Spleen (tissue), 11 donors: ENCODE measurements around the gene EAPP. TPM values are rescaled to one million over a fixed set of nuclear protein-coding genes. Genes with fewer than 3 reads are reported as not detected.
"Not testable (repeated sequence)": the region's sequence is repeated elsewhere in the genome, so short reads cannot be mapped to it uniquely, and the experiment has no call there.

Experiments used
- DNase-seq: peaks from one replicate; pipeline ENCODE4 v3.0.0-alpha.2; 2020
- H3K27ac ChIP-seq, 8 donors: fragments of 200-600 bp; sonication (generic) in 7 of 8; 1 replicate in 4 of 8; 2 replicates in 4 of 8; pipeline versions ENCODE4 v1.5.0 to v1.8.0; 2016 to 2021; ENCODE audit warnings: inconsistent platforms in 4 of 8, mild to moderate bottlenecking in 4 of 8, moderate library complexity in 1 of 8
- H3K27me3 ChIP-seq, 7 donors: fragments of 200-600 bp; sonication (generic) in 6 of 7; replicated peaks in 1 of 7; 1 replicate in 4 of 7; 2 replicates in 3 of 7; pipeline versions ENCODE4 v1.5.0 to v1.8.0; 2016 to 2021; ENCODE audit warnings: inconsistent platforms in 3 of 7, mild to moderate bottlenecking in 1 of 7
- H3K36me3 ChIP-seq, 6 donors: fragments of 200-600 bp; sonication (generic) in 5 of 6; 1 replicate in 4 of 6; 2 replicates in 2 of 6; pipeline versions ENCODE4 v1.5.0 to v1.8.0; 2016 to 2021; ENCODE audit warnings: inconsistent platforms in 2 of 6
- H3K4me1 ChIP-seq, 6 donors: fragments of 200-600 bp; sonication (generic) in 5 of 6; 1 replicate in 3 of 6; 2 replicates in 3 of 6; pipeline versions ENCODE4 v1.5.0 to v1.8.0; 2016 to 2021; ENCODE audit warnings: inconsistent platforms in 3 of 6
- H3K4me3 ChIP-seq, 8 donors: fragments of 200-600 bp; sonication (generic) in 7 of 8; 1 replicate in 4 of 8; 2 replicates in 4 of 8; pipeline versions ENCODE4 v1.5.0 to v1.8.0; 2016 to 2021; ENCODE audit warnings: inconsistent platforms in 4 of 8, mild to moderate bottlenecking in 4 of 8, moderate library complexity in 2 of 8
- H3K9me3 ChIP-seq, 8 donors: fragments of 200-600 bp; sonication (generic) in 7 of 8; 1 replicate in 4 of 8; 2 replicates in 4 of 8; pipeline versions ENCODE4 v1.5.0 to v1.8.0; 2016 to 2021; ENCODE audit warnings: inconsistent platforms in 4 of 8
- CTCF ChIP-seq, 11 experiments: fragments of 200-600 bp in 7 of 11; fragments of 450-650 bp in 4 of 11; sonication (generic) in 4 of 11; IDR thresholded peaks in 8 of 11; conservative IDR thresholded peaks in 3 of 11; 1 replicate in 7 of 11; 2 replicates in 4 of 11; pipeline versions ENCODE4 v1.4.0 to v1.8.0; 2016 to 2021; ENCODE audit warnings: antibody characterized with exemption in 11 of 11, inconsistent platforms in 4 of 11, mild to moderate bottlenecking in 1 of 11
- POLR2A ChIP-seq, 3 donors: fragments of 450-650 bp; IDR thresholded peaks; one replicate each; pipeline ENCODE4 v1.5.1; 2017; ENCODE audit warnings: antibody characterized with exemption in 3 of 3, mild to moderate bottlenecking in 1 of 3
- POLR2AphosphoS5 ChIP-seq, 3 donors: sonication (generic); formaldehyde crosslinking; IDR thresholded peaks; one replicate each; pipeline ENCODE4 v1.5.1; 2017; ENCODE audit warnings: antibody characterized with exemption in 3 of 3
- WGBS, 5 donors: extraction: QIAGEN DNeasy Blood & Tissue Kit in 3 of 5; methylation state at CpG; one replicate each; pipeline versions ENCODE4 v1.1.5 to v1.1.7; 2013 to 2018; 5-methylcytosine and 5-hydroxymethylcytosine counted together
- intact Hi-C: fragments of 100-400 bp; cut with DNase I; formaldehyde crosslinking; loops from one replicate; pipeline ENCODE4 v1.15.0; 2023; ENCODE audit warnings: low total_unique reads
- polyA plus RNA-seq, 3 donors: library from polyadenylated mRNA; stranded (reverse); fragments of 200-250 nt; gene quantifications; one replicate each; pipeline ENCODE4 v1.2.1, GENCODE V29; 2013
- total RNA-seq, 7 donors: library from RNA; depleted of rRNA in 3 of 7; stranded (reverse); fragments of >200 nt in 3 of 7; fragmentation: NEBNext Ultra II Directional in 4 of 7; extraction: Animal tissue kit (Norgen Biotek cat#: 25700) in 4 of 7; gene quantifications; one replicate each; pipeline versions ENCODE4 v1.1.0 to v1.2.1, GENCODE V29; 2016 to 2021
- donor health status: healthy with polysubstance abuse.
- donor health status: DM: no; HTN: no; CAD: no; lungs with moderate emphysema.
- donor health status: DM: no; HTN: no; CAD: no.
- donor health status: Bipolar disorder and iron deficiency.
- donor health status: healthy.
- donor health status: DM: no; HTN: no; CAD: no.
- donor health status: DM: yes; HTN: yes; CAD: no.

The EAPP gene
- total and polyA plus RNA-seq, 10 donors: 26.7 to 44.9 (median 36.8) TPM

GRCh38 chr14:34562776-34563150, 23.3 kb upstream of the EAPP start:
- Histone ChIP-seq H3K4me1 (no peaks in the 10 kb centered on the region), H3K9me3 (no peaks in the 10 kb centered on the region), H3K27me3 (no peaks in the 10 kb centered on the region), H3K27ac (no peak overlapping the region), H3K36me3 (peaks cover 0 to 57% (median 54%) of the 10 kb centered on the region in 6 donors), H3K4me3 (no peak overlapping the region)
- intact Hi-C loops: no loop called here
- DNase-seq: no peak
- TF ChIP-seq CTCF (IDR thresholded peaks at IDR 0.05 in 8 of 11, conservative IDR thresholded peaks at IDR 0.05 in 3 of 11) (no peak), POLR2A (IDR thresholded peaks at IDR 0.05) (no peak), POLR2AphosphoS5 (IDR thresholded peaks at IDR 0.05) (no peak)
- 85 to 97% (median 96%) methylated on average over 8 of the region's 8 CpGs for WGBS, 5 donors

- H3K4me3 ChIP-seq, H3K27me3 ChIP-seq, H3K9me3 ChIP-seq, H3K27ac ChIP-seq, intact Hi-C loops, DNase-seq, H3K4me1 ChIP-seq: not testable (repeated sequence)
- H3K36me3 ChIP-seq: peaks cover 0 to 52% (median 48%) of the 10 kb centered on the region in 6 donors
- WGBS, 5 donors: 93 to 96% (median 95%) methylated on average over 6 to 7 of the region's 8 CpGs
These were observed 22.7 kb upstream of the EAPP start for GRCh38 chr14:34562037-34562775.

- intact Hi-C loops, H3K27me3 ChIP-seq, H3K27ac ChIP-seq, H3K36me3 ChIP-seq, DNase-seq, H3K4me3 ChIP-seq: not testable (repeated sequence)
- Histone ChIP-seq H3K9me3 (peaks cover 0 to 11% (median 0%) of the 10 kb centered on the region in 8 donors), H3K4me1 (peaks cover 0 to 12% (median 0%) of the 10 kb centered on the region in 6 donors)
- WGBS, 5 donors: no CpG with 5 or more reads among the region's 35 CpGs
These were observed 17.0 kb upstream of the EAPP start for GRCh38 chr14:34556498-34556829.

DNA sequence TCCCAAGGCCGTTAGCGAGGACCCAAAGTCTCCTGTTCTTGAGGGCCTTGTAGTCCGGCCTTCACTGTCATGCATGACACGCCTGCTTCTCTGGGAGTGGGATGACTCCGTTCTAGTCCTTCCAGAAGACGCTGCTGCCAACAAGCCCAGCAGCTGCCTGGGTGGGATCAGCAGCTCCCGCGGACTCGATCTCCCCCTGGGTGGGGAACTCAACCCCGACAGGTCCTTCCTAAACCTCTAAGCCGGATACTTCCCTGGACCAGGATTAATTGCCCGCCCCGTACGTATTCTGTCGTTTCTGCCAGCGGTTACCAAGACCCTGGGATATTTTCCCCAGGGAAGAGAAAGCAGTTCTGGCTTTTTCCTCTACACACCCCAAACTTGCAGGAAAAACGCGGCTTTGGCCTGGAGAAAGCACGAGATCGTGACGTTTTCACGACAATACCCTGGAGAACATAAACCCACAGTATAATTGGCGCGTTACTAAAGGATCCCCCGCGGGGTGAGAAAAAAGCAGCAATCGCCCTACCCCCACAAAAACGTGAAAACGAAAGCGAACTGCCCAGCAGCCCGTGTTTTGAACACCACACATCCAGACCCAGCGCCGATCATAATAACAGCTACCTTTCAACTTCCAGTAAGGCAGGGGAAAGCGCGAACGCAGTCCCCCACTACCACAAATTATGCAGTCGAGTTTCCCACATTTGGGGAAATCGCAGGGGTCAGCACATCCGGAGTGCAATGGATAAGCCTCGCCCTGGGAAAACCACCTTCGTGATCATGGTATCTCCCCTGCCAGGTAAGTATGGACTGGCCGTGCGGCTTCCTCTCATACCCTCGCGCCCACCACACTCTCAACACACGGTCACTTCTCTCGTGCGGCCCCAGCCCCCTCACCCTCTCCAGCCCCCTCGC, 16.3 kb upstream of the EAPP start:
- H3K9me3 ChIP-seq: peaks cover 0 to 11% (median 0%) of the 10 kb centered on the region in 8 donors
- H3K27me3 ChIP-seq, H3K36me3 ChIP-seq, H3K4me3 ChIP-seq, H3K27ac ChIP-seq, intact Hi-C loops, DNase-seq: not testable (repeated sequence)
- H3K4me1 ChIP-seq: peaks cover 0 to 12% (median 0%) of the 10 kb centered on the region in 6 donors
- WGBS, 5 donors: no CpG with 5 or more reads among the region's 49 CpGs

- 69 to 80% (median 72%) methylated on average over 9 of the region's 9 CpGs for WGBS, 5 donors
- Histone ChIP-seq H3K4me3 (peak overlapping the region in 1 of 8 donors; percentile 19), H3K36me3 (no peaks in the 10 kb centered on the region), H3K9me3 (peaks cover 0 to 11% (median 0%) of the 10 kb centered on the region in 8 donors), H3K4me1 (peaks cover 0 to 20% (median 1%) of the 10 kb centered on the region in 6 donors), H3K27me3 (no peaks in the 10 kb centered on the region), H3K27ac (peak overlapping the region; percentile 1 to 71 (median 53))
- DNase-seq: peak; percentile 22
- TF ChIP-seq POLR2AphosphoS5 (IDR thresholded peaks at IDR 0.05): no peak
- TF ChIP-seq CTCF (IDR thresholded peaks at IDR 0.05 in 8 of 11, conservative IDR thresholded peaks at IDR 0.05 in 3 of 11): no peak
- no peak for TF ChIP-seq POLR2A (IDR thresholded peaks at IDR 0.05)
- intact Hi-C loops: no loop called here
These were observed 15.2 kb upstream of the EAPP start for GRCh38 chr14:34554540-34555250.

DNA sequence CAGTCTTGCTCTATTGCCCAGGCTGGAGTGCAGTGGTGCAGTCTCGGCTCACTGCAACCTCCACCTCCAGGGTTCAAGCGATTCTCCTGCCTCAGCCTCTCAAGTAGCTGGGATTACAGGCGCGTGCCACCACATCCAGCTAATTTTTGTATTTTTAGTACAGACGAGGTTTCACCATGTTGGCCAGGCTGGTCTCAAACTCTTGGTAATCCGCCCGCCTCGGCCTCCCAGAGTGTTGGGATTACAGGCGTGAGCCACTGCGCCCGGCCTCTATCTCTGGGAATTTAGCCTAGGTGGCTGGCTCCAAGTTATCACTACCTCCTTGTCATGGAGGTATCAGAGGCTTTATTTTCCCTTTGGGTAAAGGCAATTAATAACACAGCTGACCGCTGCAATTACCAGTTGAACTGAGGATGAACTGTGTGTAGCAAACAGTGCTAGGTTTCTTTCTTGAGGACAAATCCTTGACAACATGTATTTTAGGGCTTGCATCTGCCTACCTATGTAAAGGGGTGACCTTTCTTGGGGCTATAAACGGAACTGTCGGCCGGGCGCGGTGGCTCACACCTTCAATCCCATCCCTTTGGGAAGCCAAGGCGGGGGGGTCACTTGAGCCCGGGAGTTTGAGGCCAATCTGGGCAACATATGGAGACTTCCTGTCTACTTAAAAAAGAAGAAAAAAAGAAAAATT, 9.9 kb upstream of the EAPP start:
- Histone ChIP-seq H3K27ac (peak overlapping the region in 1 of 8 donors; percentile 11), H3K4me1 (peaks cover 0 to 31% (median 2%) of the 10 kb centered on the region in 6 donors), H3K9me3 (peaks cover 0 to 11% (median 0%) of the 10 kb centered on the region in 8 donors)
- intact Hi-C loops, H3K4me3 ChIP-seq, H3K27me3 ChIP-seq, H3K36me3 ChIP-seq: not testable (repeated sequence)
- WGBS, 5 donors: 90 to 94% (median 91%) methylated on average over 19 of the region's 19 CpGs
- peak; percentile 54 for DNase-seq
